ENCODE data around the gene MGMT.

MGMT gene

DNA sequence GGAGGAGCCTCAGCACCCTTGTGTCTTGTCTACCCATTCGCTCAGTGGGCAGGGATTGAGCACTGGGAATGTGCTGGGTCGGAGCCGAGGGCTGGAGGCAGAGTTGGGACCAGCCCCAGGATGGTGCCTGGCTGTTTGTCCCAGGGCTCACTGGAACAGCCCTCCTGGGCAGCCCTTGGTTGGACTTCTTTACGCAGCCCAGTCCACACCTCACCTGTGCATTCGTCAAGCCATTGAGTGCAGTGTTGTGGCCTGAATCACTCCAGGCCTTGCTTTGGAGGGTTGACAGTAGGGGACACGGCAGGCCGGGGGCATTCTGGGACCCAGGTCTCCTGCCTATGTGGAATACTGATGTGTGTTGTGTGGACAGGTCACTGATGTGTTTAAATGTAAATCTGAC is 229.6 kb downstream of the MGMT start:
- DNase-seq, result no peak

DNA sequence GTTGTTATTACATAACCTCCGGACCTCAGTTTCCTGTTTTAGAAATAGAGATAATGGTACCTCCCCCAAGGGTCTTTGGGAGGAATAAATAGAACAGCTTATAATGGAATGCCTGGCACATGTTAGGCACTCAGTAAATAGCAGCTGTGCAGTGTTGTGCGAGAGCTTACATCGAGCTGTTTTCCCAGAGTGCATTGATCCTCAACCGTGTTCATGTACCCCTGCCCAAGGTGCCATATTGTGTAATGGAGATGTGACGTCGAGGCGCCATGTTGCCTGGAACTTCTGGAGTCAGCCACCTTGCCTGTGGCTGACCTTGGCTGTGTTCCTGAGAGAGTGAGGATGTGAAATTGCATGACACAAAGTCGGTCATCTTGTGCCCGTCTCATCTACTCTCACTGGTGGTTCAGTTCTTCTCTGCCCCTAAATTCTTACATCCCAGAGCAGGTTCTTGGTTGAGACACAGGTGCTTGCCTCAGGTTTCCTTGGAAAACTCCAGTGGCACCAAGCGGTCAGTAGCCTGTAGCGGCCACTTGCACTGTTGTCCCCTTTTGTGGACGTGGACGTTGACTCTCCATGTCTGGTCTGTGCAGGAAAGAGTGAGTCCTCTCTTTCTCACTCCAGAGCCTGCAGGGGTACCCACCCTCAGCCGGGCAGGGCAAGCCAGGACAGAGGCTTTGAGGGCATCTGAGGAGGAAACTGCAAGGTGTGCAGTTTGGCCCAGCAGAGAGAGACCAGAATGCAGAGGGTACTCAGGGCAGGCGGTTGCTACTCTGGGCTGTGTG is 230.6 kb downstream of the MGMT start:
- DNase-seq, result no peak

DNA sequence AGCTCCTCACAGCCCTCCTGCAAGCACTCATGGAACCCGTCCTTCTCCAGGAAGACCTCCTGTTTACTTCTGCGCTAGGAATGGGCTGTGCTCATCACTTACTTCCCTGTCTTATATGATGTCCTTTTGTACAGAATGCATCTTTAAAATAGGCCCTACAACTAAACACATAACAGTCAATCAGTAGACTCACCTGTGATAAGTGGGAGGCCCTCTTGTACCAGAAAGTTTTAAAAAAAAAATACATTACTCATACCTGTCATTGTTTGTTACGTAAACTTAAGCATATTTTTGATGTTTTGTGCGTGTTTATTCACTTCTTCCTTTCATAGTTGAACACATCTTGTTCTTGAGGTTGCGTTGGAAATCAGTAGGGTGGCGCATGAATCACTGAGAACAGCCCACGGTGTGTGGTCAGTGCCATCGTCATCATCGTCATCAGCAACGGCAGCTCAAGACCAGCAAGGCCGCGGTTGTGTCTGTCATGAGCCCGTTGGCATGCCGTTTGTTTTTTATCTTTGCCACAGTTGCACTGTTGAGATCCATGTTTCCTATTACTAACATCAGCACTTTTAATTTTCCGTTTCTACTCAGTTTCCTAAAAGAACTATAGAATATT is 232.8 kb downstream of the MGMT start:
- DNase-seq, result no peak

DNA sequence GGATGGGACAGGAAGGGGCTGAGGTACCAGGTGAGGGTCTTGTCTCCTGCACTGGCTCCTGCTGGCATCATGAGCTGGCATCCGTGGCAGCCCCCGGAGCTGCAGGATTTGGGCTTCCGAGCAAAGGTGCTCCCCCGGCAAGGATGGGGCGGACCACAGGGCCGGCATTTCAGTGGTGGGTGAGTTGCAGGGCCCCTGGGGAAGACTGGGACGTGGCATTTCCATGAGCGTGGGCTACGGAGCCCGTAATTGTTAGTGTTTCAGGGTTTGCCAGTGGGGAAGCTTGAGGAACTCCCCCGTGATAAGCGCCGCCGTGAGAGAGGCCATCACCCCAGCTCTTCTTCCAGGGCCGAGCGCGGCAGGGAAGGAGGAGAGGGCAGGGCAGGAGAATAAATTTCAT is 235.6 kb downstream of the MGMT start:
- DNase-seq, result no peak

GRCh38 chr10:129703287-129704137 is 236.5 kb downstream of the MGMT start:
- DNase-seq, result no peak

GRCh38 chr10:129704225-129704624 is 237.2 kb downstream of the MGMT start:
- no peak for DNase-seq

- DNase-seq, result no peak
These were observed 237.9 kb downstream of the MGMT start for GRCh38 chr10:129704786-129705525.

DNA sequence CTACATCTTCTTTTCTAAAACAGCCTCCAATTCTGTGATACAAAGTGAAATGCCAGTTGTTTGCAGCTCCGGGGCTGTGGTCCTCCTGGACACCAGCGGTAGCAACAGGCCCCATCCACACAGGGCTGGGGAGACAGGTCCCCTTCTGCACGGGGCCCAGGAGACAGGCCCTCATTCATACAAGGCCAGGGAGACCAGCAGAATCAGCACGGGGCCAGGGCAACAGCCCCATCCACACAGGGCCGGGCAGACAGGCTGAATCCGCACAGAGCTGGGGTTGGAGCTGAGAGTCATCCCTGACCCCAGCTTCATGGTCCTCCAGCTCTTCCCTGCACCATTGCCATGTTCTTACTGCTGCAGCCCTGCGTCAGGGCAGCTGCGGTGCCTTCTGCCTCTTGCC is 238.6 kb downstream of the MGMT start:
- no peak for DNase-seq

GRCh38 chr10:129706081-129706480 is 239.0 kb downstream of the MGMT start:
- no peak for DNase-seq

- no peak for DNase-seq
These were observed 239.5 kb downstream of the MGMT start for GRCh38 chr10:129706523-129706922.

DNA sequence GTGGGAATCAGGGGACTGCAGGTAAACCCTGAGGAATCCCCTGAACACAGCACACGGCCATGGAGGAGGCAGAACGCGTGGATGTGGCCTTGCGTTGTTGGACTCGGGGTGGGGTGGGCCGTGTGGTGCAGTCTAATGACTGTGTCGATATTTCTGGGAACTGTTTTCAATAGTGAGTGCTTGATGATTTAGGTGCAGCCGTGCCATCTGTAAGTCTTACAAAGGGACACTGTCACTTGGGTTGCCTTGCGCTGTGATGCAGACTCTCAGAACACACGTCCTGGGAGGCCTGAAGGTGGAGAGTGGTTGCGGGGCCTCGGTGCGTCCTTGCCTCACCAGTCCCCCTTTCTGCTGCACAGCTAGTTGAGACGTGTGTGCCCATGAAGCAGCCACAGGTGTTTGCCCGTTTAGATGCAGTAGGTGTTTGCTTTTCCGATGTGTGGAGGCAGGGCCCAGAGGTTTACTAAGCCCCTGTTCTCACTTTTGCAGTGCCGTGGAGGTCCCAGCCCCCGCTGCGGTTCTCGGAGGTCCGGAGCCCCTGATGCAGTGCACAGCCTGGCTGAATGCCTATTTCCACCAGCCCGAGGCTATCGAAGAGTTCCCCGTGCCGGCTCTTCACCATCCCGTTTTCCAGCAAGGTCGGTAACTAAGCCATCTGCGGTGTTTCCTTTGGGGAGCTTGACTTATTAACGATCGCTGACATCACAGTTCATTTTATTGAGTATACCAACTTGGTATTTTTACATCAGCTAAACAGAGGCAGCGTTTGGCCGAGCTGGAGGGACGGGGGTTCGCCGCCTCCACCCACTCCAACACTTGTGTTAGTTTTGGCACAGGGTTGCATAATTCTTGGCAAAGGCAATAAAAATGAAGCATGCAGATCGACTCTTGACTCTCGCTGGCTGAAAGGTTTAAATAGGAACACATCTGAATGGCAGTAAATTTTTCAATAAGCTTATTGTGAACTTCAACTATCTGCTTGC is 240.7 kb downstream of the MGMT start:
- DNase-seq, result no peak

- no peak for DNase-seq
These were observed 242.1 kb downstream of the MGMT start for GRCh38 chr10:129709101-129709500.

GRCh38 chr10:129709627-129710509 is 242.8 kb downstream of the MGMT start:
- no peak for DNase-seq

DNA sequence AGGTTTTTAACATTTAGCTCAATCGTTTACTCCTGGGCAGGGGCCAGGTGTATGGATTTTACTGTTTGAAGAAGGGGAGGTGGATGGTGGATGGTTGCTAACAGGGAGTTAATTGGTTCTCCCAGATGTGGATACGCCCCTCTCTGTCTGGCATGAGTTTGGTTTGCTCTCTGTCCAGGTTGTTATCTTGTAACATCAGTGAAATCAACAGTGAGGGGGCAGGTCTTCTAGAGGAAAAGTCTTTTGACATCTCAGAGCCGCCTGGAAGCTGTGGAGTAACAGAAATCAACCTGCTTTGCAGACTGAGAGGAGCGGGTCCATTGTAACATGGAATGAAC is 243.4 kb downstream of the MGMT start:
- no peak for DNase-seq

GRCh38 chr10:129711291-129711690 is 244.2 kb downstream of the MGMT start:
- no peak for DNase-seq

- DNase-seq, result no peak
These were observed 245.0 kb downstream of the MGMT start for GRCh38 chr10:129712000-129712399.

GRCh38 chr10:129713659-129714265 is 246.7 kb downstream of the MGMT start:
- DNase-seq, result no peak

GRCh38 chr10:129715805-129716204 is 248.8 kb downstream of the MGMT start:
- no peak for DNase-seq

- DNase-seq, result peak; percentile 11
These were observed 249.2 kb downstream of the MGMT start for GRCh38 chr10:129716211-129716681.

DNA sequence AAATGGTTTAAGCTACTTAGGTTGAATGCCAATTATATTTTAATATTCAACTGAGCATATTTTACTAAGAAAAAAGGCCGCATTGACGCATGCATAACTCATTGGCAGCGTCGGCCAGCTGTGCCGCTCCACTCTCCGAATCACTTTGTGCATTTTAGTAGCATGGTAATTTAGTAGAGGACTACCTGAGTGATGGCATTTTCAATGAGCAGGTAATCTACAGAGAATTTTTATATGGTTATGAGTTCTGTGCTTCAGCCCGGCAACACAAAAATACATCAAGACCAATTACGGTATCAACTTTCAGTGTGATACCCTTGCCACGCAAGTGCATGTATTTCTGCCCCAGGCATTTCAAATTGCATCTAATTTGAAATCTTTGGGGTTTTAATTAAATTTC is 249.8 kb downstream of the MGMT start:
- DNase-seq, result no peak

Measured in suppressor macrophage treated with lipopolysaccharide for 4 hours (primary cell).